Stimulated activated CD8-positive, alpha-beta memory T cell treated with anti-CD3 and anti-CD28 coated beads, Interleukin-7, amount 100 ng/mL, for 48 hours (primary cell): Measurements from ENCODE around the gene TPRN.
A peak's percentile ranks its signal among the peaks of the same experiment; 100 is the strongest.

Experiments
- DNase-seq, 2 donors: peaks; one replicate each; pipeline ENCODE4 v3.0.0-alpha.2; 2020; ENCODE audit warnings: low read depth in 1 of 2; ENCODE audit errors: extremely low read depth in 1 of 2

TPRN gene

DNA sequence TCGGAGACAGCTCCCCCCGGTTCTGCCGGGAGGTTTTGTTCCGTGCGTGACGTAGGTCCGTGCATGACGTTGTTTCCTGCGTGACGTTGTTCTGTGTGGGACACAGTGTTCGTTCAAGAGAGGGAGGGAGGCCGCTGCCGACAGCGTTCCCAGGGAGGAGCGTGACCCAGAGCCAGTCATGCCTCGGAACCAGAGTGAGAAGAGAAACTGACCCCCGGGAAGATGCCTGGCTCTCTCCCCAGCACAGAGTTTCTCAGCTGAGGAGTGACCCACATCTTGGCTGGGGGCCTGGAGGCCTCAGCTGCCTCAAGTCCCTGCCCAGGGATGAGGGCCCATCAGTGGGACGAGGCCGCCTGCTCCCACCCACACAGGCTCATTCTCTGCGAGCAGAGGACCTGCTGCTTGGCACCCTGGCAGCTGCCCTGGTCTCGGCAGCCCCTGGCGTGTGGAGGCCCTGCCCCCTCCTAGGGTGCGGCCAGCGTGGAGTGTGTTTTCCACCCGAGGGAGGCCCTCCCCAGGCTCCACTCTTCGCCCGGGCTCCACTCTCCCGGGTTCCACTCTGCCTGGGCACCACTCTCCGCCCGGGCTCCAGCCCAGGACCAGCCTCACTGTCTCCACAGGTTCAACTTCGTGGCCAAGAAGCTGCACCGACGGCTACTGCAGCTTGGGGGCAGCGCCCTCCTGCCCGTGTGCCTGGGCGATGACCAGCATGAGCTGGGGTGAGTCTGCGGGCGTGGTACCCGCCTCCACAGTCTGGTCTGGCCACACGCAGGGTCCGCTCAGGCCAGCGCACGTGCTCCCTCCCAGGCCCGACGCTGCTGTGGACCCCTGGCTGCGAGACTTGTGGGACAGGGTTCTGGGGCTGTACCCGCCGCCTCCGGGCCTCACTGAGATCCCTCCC, 12.9 kb upstream of the TPRN start:
- no peak for DNase-seq

DNA sequence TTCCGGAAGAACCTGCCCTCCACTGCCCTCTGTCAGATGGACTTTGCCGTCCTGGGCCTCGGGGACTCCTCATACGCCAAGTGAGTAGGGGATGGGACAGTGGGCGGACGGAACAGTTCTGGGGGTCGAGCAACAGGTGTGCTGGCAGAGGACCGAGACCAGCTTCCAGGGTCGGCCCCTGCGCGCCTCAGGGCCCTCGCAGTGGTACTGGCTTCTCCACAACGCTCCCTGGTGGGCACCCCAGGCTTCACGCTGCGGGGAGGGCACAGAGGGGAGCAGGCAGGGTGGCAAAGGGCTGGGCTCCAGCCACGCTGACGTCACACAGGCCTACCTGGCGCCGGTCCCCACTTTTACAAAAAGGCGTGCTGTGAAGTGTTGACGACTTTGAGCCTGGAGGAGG, 12.0 kb upstream of the TPRN start:
- DNase-seq = no peak

DNA sequence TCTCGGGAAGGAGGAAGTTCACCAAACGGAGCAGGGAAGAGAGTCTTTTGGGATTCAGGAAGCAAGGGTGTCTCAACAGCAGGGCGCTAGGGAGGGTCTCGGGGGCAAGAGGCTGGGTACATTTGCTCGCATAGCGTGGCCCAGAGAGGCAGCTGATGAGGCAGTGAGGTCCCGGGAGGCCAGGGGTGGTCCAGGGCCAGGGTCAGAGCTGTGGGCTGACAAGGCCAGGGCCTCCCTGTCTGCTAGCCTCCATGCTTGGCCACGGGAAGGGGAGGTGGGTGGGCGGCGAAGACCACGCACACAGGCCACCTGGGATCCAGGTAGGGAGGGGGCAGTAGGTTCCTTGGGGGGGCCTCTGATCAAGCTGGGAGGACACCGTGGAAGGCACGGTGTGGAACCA, 11.0 kb upstream of the TPRN start:
- no peak for DNase-seq

DNA sequence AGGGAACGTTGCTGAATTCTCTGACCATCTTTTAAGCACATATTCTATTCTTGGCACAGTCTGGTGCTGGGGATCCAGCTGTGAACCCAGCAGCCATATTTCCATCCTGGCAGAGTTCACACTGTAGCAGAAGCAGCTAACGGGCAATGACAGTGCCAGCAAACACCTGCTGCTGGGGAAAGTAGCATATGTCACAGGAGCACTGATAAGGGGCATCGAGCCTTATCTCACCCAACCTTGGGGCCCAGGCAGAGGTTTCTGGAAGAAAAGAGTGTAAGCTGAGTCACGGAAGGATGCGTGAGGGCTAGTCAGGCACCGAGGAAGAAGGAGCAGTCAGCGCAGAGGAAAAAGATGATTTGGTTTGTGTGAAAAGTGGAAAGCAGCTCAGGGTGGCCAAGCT, 6.1 kb upstream of the TPRN start:
- DNase-seq = no peak

DNA sequence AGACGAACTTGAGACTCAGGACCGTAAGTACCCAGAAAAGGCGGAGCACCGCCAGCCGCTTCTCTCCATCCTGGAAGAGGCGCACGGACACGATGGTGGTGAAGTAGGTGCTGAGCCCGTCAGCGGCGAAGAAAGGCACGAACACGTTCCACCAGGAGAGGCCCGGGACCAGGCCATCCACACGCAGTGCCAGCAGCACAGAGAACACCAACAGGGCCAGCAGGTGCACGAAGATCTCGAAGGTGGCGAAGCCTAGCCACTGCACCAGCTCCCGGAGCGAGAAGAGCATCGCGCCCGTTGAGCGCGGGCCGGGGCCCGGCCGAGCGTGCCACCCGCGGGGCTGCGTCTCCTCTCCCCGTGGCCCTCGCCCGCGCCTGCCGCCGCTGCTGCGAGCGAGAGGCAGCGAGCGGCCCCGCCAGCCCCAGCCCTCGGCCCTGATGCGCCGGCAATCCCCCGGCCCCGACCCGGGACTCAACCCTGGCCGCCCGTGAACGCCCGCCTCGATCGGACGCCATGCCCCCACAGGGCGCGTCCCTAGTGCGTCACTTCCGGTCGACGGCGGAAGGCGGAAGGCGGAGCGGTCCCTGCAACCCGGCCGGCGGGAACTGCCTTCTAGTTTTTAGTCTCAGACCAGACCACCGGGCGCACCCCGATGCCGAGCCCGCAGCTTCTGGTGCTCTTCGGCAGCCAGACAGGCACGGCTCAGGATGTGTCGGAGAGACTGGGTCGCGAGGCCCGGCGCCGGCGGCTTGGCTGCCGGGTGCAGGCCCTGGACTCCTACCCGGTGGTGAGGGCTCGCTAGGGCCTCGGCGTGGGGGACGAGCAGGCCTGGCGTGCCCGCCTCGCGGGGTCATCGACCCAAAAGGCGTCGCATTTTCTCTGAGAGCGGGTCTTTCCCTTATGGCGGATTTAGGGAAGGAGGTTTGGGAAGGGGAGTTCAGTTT, 4.9 kb upstream of the TPRN start, which contains the start of the genes NDOR1 and TMEM203:
Gene NDOR1 (plus strand): TSS at position 575 of the 944 bp plus-strand sequence. CDS start 78 bp downstream, at position 653.
Gene TMEM203 (minus strand): TSS at position 523 of the 944 bp plus-strand sequence. CDS start 234 bp downstream, at position 289.
- peak; percentile 88 to 89 for DNase-seq

DNA sequence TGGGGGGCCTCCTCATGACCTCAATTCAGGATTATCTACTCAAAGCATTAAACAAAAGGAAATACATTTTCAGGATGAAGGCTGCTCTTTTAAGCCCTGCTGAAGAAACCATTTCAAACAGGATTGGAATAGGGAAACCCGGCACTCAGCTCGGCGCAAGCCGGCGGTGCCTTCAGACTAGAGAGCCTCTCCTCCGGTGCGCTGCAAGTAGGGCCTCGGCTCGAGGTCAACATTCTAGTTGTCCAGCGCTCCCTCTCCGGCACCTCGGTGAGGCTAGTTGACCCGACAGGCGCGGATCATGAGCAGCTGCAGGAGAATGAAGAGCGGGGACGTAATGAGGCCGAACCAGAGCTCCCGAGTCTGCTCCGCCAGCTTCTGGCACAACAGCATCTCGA, 4.2 kb upstream of the TPRN start:
- DNase-seq = no peak

DNA sequence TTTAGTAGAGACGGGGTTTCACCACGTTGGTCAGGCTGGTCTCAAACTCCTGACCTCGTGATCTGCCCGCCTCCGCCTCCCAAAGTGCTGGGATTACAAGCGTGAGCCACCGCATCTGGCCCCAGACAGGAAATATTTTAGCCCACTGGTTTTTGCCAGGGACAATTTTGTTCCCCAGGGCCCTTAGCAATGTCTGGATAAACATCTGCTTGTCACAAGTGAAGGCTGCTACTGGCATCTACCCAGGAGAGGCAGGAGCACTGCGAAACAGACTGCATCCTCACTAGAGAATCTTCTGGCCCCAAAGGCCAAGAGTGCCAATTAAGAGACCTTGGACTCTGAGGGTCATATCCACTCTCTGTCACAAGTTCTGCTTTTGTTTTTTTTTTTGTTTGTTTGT, 2.4 kb upstream of the TPRN start:
- no peak for DNase-seq

DNA sequence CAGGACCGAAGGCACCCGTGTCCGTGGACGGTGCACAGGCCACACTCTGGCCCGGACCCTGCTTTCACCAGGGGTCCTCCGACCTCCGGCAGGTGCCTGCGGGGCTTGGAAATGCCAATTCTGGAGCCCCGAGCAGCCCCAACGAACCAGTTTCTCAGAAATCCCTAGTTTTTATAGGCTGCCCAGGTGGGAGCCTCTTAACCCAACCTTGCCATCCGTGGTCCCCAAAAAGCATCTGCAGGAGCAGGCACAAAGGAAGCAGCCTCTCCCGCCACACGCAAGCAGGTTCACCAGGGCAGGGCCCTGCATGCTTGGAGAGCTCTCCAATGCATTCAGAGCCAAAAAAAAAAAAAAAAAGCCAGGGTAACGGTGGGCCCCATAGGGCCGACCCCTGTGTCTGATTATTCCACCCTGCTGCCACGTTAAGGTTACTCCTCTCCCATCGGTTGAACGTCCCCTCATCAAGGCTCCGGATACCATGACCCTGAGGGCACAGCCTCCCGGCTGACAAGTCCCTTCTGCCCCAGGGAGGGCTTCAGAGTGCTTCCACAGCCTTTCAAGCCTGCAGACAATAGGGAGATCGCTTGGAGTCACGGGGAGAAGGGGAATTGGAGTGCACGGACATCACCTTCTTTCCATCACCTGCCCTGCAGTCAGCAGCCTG, 796 bp upstream of the TPRN start:
- DNase-seq = no peak

DNA sequence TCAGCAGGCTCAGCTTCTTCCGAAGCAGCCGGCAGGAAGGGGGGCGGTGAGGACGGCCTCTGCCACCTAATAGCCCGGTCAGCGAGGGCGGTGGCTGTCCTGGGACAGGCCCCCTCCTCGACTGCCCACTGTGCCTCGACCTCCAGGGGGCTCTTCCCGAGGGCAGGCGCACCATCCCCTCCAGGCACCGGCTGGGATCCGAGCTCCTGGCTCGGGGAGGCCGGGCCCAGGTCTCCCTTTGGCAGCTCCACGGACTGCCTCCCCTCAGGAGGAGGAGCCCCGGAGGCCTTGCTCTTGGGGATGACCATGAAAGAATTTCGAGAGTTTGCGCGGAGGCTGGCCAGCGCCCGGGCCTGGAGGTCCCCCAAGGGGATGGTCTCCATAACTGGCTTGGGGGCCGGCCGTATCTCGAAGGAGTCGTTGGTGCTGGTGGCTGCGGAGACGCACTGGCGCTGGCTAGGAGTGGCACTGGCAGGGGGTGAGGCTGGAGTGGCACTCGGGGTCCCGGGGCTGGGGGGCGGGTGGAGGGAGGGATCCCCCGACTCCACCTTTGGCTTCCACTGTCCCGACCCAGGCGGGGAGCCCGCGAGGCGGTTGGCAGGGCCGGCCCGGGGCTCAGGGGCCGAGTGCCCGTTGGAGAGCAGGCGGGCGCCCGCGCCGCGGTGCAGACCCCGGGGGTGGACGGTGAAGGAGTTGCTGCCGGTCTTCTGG, 975 bp downstream of the TPRN start:
- DNase-seq = no peak

DNA sequence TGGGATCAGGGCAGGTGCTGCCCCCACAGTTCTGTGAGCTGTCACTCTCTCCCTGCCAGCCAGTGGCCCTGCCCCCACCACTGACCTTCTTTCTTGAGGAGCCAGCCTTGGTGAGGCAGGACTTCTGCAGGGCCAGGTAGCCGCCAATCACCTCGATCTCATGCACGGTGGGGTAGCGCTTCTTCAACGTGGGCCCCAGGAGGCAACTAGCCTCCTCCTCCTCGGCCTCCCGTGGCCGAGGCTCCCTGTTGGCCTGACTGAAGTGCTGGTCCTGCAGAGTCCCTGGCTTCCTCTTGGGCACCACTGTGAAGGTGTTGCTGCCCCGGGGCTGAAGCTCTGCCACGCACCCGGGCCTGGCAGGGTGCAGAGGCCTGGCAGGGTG, 1.6 kb downstream of the TPRN start:
- DNase-seq = no peak

DNA sequence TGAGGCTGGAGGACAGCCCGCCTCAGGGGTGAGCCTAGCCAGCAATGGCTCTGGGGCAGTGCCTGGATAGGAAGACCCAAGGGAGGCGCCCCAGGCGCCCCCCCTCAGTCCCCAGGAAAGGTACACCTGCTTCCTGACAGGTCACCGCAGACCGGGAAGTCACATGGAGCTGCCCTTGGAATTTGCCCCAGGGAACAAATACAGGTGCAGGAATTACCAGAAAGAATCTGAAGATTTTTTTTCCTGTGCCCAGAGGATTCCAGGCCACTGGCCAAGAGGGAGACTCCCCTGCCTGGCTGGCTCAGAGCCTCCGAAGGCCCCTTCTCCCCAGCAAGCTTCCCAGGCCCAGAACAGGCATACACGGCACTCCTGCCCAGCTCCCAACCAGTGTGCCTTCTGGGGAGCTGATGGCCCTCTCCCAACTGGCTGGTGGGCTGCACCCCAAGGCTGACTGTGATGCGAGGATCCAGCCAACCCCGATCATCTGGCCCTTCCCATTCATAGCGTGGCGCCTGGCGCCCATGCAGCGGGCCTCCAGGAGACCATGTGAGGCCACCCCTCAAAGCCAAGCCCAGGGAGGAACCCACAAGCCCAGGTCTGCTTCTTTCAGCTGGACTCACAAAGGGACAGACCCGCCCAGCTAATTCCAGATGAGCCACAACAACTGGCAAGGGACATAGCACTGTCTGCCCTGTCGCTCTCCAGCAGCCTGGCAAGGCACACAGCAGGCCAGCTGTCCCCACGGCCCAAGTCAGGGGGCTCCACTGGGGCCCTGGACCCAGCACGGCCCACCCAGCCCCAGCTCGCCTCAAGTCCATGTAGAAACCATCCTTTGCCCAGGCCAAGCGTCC, 2.3 kb downstream of the TPRN start:
- DNase-seq = no peak

DNA sequence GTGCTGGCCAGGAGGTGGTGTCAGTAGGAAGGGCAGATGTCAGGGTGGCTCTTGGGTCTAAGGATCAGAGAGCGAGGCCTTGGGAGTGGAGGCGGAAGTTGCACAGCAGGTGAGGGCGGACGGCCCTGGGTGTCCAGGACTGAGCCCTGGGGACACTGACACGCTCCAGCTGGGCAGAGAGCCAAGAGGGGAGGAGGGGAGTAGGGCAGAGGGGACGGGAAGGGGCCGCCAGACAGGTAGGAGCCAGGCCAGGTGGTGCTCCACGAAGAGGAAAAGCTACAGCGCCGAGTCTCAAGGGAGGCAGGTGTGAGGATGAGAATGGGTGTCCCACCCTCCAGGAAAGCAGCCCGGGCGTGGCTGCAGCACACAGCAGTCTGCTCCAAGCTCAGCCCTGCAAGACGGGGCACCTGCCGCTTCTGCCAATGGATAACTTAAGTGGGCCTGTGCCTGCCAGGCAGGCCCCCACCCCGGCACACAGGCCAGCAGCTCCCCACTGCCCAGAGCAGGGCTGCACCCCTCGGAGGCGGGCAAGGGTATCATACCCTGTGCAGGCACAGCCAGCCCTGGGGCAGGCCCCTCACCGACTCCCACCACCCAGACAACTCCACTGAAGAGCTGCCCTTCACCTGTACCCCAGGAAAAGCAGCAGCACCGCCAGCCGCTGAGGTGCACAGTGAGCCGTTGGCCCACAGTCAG, 4.9 kb downstream of the TPRN start:
- DNase-seq = no peak

DNA sequence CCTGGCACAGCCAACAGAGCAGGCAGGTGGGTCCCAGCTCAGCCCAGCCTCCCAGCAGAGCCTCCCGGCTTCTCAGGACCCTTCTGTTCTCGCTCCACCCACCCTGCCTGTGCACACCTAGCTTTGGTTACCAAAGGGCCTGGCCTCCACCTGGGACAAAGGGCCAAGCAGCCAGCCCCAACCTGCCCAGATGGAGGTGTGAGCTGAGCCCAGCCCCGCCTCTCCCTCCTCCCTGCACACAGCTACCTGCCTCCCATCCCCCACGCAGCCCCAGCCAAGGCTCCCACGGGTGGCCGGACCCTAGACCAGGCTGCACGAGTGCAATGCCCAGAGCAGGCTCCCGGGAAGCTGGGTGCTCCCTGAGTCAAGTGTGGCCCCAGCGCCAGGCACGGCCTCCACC, 5.6 kb downstream of the TPRN start:
- DNase-seq = no peak

DNA sequence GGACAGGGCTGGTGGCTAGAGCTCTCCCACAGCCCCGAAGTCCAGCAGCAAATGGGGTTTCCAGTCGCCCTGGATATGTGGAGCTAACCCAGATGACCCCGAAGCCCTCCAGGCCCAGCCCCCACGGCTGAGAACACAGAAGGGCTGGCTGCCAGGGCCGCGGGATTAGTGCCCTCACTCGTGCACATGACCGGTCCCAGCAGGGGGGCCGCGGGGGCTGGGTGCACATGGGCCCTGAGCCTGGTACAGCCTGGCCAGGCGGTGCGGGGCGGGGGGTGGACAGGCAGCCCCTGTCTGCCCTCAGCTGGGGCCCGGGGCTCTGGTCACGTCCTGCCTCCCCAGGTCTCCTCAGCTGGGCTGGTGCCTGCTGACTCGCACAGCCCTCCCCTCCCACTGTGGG, 6.2 kb downstream of the TPRN start:
- DNase-seq = no peak

DNA sequence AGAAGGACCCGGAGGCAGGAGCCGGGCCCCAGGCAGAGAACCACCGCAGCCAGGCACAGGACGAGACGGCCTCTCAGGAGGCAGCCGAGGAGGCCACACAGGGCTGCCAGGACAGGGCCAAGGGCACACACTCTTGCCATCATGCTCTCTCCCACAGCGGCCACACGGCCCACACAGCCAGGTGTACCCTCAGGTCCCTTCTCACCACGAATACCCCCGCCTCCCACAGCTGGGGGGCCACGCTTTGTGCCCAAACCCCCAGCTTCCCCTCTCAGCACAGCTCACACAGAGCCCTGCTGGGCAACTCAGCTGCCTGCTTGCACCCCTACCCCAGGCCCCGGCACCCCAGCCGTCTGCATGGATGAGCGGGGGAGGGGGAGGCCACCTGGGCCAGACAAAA, 6.8 kb downstream of the TPRN start:
- DNase-seq = no peak

DNA sequence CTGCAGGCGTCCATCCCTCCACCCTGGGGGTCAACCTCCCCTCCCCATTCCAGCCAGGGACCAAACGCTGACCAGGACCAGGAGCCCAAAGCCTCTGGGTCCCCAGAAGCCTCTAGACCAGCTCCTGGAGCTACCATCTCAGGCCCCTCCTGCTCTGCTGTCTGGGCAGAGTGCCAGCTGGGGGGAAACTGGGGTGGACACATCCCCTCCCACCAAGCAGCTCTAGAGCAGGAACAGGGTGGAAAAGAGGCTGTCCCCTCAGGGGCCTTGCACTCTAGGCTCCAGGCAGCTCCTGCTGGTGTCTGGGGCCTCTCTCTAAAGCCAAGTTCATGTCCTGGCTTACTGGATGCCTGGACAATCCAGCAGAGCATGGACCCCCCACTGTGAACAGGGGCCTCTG, 7.7 kb downstream of the TPRN start:
- DNase-seq = no peak

DNA sequence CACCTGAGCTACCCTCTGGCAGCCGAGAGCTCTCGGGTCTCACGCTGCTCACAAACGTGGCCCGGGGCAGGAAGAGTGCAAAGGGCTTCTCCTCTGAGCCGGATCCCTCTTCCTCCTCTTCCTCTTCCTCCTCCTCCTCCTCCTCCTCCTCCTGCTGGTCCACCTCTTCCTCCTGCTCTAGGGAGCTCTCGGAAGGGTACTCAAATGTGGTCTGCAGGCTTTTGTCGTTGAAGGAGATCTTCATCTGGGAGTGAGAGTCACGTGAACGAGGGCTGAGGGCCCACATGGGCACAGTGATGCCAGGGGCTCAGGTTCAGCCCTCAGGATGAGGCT, 8.1 kb downstream of the TPRN start:
- no peak for DNase-seq

DNA sequence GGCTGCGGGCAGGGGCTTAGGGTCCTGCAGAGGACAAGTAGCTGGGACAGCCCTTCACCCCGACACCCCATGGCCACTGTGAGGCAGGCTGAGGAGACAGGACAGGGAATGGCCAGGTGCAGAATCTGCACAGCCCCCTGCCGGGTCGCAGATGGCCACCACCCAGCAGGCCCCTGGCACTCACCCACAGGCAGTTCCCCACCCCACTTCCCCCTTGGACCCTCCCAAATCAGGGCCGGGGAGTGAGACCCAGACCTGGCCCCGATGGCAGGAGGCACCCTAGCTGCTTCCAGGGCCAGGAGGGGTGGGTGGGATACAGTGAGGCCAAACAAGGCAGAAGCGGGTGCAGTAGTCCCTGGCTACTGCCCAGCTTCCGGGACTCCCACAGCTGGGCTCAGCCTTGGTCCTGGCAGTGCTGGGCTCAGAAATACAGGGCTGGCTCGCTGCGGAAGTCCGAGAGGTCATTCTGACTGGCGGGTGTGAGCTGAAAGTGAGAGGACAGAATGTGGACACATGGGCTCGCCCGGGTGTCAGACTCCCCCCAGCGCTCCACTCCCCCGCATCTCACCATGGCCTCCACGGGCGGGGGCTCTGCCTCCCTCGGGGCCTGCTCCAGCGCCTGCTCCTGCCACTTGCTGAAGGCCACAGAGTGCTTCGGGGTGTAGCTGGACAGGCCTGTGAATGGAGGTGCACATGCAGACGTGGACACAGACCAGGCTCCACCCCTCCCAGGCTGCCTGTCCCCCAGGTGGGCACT, 8.7 kb downstream of the TPRN start:
- no peak for DNase-seq
